ENCODE results near the gene SYT2. TPM values are rescaled to one million over a fixed set of nuclear protein-coding genes. Genes with fewer than 3 reads are reported as not detected.
"Not testable (repeated sequence)": the region's sequence is repeated elsewhere in the genome, so short reads cannot be mapped to it uniquely, and the experiment has no call there.

The SYT2 gene
- polyA plus RNA-seq, 1 experiment, result not detected

DNA sequence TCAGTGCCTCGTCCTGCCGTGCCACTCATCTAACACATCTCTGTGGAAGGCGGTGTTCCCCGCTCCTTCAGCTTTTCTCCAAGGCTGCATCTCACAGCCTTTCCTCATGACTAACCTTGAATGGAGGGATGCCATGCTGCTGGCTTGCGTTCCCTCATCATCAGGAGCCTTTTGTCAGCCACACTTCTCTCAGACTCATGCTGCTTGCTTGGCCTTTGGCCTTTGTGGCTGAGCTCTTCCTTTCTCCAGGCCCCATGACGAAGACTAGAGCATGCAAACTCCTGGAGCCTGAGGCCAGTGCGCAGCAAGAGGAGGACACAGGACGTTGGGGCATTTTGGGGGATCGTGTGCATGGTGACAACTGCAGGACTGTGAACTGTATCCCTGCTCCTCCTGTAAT is 70.8 kb downstream of the SYT2 start:
- ChIA-PET POLR2A (no interaction called here), CTCF (interaction anchor here (1.1 kb wide), 1 partner anchor 175 kb away, joined by 3 read pairs; no protein-coding TSS in a partner anchor)
- H3K27me3 ChIP-seq (ENCODE audit: control insufficient read depth, insufficient read depth, low read length), result peaks cover 42% of the 10 kb centered on the region
- peak; percentile 34 for DNase-seq (ENCODE audit: low read depth)
- H3K4me3 ChIP-seq (ENCODE audit: low read depth, low read length), result no peak overlapping the region
- TF ChIP-seq, protein P1, sequence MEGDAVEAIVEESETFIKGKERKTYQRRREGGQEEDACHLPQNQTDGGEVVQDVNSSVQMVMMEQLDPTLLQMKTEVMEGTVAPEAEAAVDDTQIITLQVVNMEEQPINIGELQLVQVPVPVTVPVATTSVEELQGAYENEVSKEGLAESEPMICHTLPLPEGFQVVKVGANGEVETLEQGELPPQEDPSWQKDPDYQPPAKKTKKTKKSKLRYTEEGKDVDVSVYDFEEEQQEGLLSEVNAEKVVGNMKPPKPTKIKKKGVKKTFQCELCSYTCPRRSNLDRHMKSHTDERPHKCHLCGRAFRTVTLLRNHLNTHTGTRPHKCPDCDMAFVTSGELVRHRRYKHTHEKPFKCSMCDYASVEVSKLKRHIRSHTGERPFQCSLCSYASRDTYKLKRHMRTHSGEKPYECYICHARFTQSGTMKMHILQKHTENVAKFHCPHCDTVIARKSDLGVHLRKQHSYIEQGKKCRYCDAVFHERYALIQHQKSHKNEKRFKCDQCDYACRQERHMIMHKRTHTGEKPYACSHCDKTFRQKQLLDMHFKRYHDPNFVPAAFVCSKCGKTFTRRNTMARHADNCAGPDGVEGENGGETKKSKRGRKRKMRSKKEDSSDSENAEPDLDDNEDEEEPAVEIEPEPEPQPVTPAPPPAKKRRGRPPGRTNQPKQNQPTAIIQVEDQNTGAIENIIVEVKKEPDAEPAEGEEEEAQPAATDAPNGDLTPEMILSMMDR (IDR thresholded peaks at IDR 0.05; ENCODE audit: insufficient read depth, low read depth, low read length), result no peak
- no peaks in the 10 kb centered on the region for H3K36me3 ChIP-seq (ENCODE audit: control insufficient read depth, insufficient read depth, low read length)

DNA sequence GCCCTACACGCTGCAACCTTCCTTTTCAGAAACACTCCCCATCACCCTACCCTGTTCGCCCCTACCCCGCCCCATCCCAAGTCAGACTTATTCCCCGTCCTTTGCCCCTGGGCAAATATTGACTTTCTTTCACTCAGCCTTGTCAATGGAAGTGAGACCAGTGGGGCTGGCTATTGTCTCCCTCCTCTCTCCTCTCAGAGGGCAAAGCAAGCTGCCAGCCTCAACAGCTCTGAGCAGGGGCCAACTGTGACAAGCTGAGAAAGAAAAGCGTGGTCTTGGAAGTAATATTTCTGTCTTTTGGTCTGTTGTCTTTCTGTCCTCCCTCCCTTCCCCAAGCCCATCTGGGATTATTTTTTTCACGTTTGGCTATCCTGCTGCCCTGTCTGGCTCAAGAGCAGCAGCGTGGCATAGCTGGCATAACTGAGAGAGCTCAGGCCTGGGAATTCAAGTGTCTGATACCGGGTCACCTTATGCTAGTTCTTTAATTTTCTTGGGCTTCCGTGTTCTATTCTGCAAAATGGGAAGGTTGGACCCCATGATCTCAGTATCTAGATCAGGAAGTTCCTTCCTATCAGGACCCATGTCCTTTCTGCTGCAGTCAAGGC is 71.5 kb downstream of the SYT2 start:
- H3K27me3 ChIP-seq (ENCODE audit: control insufficient read depth, insufficient read depth, low read length), result peaks cover 35% of the 10 kb centered on the region
- H3K4me3 ChIP-seq (ENCODE audit: low read depth, low read length); H3K36me3 ChIP-seq (ENCODE audit: control insufficient read depth, insufficient read depth, low read length); POLR2A ChIA-PET; DNase-seq (ENCODE audit: low read depth): not testable (repeated sequence)
- CTCF ChIA-PET, result interaction anchor here (0.6 to 1.1 kb wide), 2 partner anchors 138 to 175 kb away, joined by 3 read pairs; no protein-coding TSS in a partner anchor

DNA sequence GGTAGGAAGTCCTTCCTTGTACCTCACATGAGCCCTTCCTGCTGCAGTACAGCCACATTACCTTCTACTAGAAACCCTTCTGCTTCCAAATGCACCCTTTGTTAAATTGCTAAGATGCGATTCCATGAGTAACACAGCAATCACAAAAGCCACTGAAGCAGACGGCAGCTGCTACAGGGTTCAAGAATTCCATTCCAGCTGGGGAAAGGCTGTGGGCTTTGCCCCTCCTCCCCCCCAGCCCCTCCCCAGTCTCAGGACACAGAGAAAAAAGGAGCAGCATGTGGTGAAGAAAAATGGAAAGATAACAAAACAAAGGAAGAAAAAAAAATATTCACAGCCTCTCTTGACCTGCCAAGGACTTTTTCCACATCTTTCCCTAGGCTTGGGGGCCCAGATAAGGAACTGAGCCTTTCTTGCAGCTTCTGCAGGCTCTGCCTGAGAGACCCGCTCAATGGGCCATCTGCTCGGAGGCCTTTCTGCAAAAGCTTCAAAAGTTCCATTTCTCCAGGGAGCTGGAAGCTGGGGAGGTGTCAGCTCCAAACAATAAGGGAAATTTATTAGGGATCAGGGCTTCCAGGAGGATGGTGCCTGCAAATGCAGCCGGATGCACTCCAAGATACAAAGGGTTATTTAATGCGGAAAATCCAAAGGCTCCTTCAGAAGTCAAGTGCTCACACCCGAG is 72.1 kb downstream of the SYT2 start:
- H3K4me3 ChIP-seq (ENCODE audit: low read depth, low read length), result no peak overlapping the region
- TF ChIP-seq, protein P1 (IDR thresholded peaks at IDR 0.05; ENCODE audit: insufficient read depth, low read depth, low read length), result no peak
- peaks cover 34% of the 10 kb centered on the region for H3K27me3 ChIP-seq (ENCODE audit: control insufficient read depth, insufficient read depth, low read length)
- no peak for DNase-seq (ENCODE audit: low read depth)
- ChIA-PET CTCF (interaction anchor here (0.6 kb wide), 1 partner anchor 137 kb away, joined by 3 read pairs; no protein-coding TSS in a partner anchor), POLR2A (no interaction called here)
- no peaks in the 10 kb centered on the region for H3K36me3 ChIP-seq (ENCODE audit: control insufficient read depth, insufficient read depth, low read length)

DNA sequence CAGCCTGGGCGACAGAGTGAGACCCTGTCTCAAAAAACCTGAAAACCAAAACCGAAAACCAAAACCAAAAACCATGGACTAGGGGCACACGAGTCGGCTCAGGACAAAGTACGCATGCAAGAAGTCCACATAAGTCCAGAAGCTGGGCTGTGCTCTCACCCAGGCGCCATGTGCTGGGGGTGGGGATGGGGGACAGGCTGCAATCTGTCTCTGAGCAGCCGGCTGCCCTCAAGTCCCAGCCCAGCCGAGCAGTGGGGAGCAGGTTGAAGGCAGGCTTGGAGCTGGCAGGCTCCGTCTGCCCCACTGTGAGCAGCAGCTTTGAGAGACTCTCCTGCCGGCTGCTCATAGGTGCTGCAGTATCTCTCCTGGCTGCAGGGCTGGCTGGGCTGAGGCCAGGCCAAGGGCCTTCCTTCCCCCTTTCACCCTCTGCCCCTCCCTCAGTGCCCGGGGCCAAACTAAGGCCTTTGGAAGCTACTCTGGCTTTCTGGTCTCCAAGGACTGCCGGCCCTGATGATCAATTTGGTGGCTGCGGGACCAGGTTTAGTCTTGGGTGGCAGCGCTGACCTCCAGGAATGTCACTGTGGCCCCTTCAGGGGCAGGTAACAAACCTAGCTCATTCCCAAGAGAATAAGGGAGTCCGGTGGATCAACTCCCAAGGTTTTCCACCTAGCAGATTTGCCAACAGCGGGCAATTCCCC is 72.8 kb downstream of the SYT2 start:
- DNase-seq (ENCODE audit: low read depth); H3K4me3 ChIP-seq (ENCODE audit: low read depth, low read length); H3K36me3 ChIP-seq (ENCODE audit: control insufficient read depth, insufficient read depth, low read length); CTCF ChIA-PET; POLR2A ChIA-PET: not testable (repeated sequence)
- peaks cover 28% of the 10 kb centered on the region for H3K27me3 ChIP-seq (ENCODE audit: control insufficient read depth, insufficient read depth, low read length)

DNA sequence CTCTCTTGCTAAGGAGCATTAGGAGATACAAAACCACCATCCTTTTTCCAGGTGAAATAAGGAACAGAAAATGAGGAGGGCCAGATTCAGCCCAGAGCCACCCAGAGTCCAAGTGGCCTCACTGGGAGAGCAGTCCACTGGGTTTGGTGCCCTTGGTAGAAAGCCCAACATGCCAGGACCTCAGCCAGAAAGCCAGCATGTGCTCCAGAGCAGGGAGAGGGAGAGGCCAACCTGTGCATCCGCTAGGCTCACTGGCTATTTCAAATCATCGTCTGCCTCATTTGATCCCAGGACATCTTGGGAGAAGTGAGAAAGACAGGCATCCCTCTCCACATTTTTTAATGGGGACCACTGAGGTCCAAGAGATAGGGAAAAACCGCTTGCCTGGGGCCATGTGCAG is 74.1 kb downstream of the SYT2 start:
- CTCF ChIA-PET, result interaction anchor here (1.7 kb wide), 1 partner anchor 11 kb away, joined by 3 read pairs; no protein-coding TSS in a partner anchor
- DNase-seq (ENCODE audit: low read depth), result not testable (repeated sequence)

DNA sequence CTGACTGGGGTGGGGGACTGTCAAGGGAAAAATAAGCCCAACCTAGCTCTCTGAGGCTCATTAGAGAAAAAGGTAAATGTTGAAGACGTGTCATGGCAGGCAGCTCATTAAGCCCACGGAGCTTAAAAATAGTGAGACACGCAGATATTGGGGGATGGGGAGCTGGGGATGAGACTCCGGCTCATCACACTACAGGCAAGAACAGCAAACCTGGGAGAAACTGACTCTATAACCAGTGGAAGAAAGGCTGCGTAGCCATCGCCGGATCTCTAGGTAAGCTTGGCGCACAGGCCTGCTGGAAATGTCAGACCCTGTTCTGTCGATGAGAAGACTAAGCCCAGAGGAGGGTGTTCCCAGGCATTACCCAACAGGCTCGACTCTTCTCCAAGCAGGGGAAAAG is 78.0 kb downstream of the SYT2 start:
- TF ChIP-seq, protein P1 (IDR thresholded peaks at IDR 0.05; ENCODE audit: insufficient read depth, low read depth, low read length), result no peak
- H3K27me3 ChIP-seq (ENCODE audit: control insufficient read depth, insufficient read depth, low read length), result peaks cover 11% of the 10 kb centered on the region
- no peaks in the 10 kb centered on the region for H3K36me3 ChIP-seq (ENCODE audit: control insufficient read depth, insufficient read depth, low read length)
- no peak for DNase-seq (ENCODE audit: low read depth)
- ChIA-PET POLR2A (no interaction called here), CTCF (no interaction called here)
- no peak overlapping the region for H3K4me3 ChIP-seq (ENCODE audit: low read depth, low read length)

More for the DNA sequence above, 74.1 kb downstream of the SYT2 start:
- H3K4me3 ChIP-seq (ENCODE audit: low read depth, low read length); H3K36me3 ChIP-seq (ENCODE audit: control insufficient read depth, insufficient read depth, low read length); POLR2A ChIA-PET: not testable (repeated sequence)
- H3K27me3 ChIP-seq (ENCODE audit: control insufficient read depth, insufficient read depth, low read length), result peaks cover 17% of the 10 kb centered on the region

All from BJ (cell line).